Liver (tissue), 9 donors: ENCODE results near the gene KNDC1. TPM values are rescaled to one million over a fixed set of nuclear protein-coding genes. Genes with fewer than 3 reads are reported as not detected.
"Not testable (repeated sequence)": the region's sequence is repeated elsewhere in the genome, so short reads cannot be mapped to it uniquely, and the experiment has no call there.

Source experiments
- DNase-seq: peaks from one replicate; pipeline ENCODE4 v3.0.0-alpha.2; 2017; ENCODE audit warnings: low spot score
- H3K27ac ChIP-seq, 2 donors: one replicate each; pipeline ENCODE4 v1.7.0; 2013; ENCODE audit warnings: inconsistent platforms in 2 of 2, low read length in 2 of 2, control low read depth in 1 of 2, low read depth in 1 of 2, mild to moderate bottlenecking in 1 of 2
- H3K27me3 ChIP-seq, 4 donors: one replicate each; pipeline versions ENCODE4 v1.6.1 to v1.7.0; 2013; ENCODE audit warnings: low read length in 3 of 4, inconsistent platforms in 1 of 4, mild to moderate bottlenecking in 1 of 4, moderate library complexity in 1 of 4; ENCODE audit not compliant: control insufficient read depth in 4 of 4, insufficient read depth in 4 of 4
- H3K36me3 ChIP-seq, 4 donors: one replicate each; pipeline versions ENCODE4 v1.6.1 to v1.7.0; 2013; ENCODE audit warnings: low read length in 3 of 4, mild to moderate bottlenecking in 3 of 4, low read depth in 1 of 4, moderate library complexity in 1 of 4; ENCODE audit not compliant: control insufficient read depth in 4 of 4, insufficient read depth in 3 of 4
- H3K4me1 ChIP-seq, 4 donors: one replicate each; pipeline versions ENCODE4 v1.6.1 to v1.7.0; 2013; ENCODE audit warnings: low read length in 3 of 4, mild to moderate bottlenecking in 3 of 4, moderate library complexity in 1 of 4; ENCODE audit not compliant: control insufficient read depth in 4 of 4, insufficient read depth in 4 of 4
- H3K4me3 ChIP-seq, 3 donors: one replicate each; pipeline versions ENCODE4 v1.6.1 to v1.7.0; 2013; ENCODE audit warnings: low read length in 3 of 3, control low read depth in 1 of 3, low read depth in 1 of 3, mild to moderate bottlenecking in 1 of 3
- H3K9ac ChIP-seq, 2 donors: one replicate each; pipeline ENCODE4 v1.7.0; 2013; ENCODE audit warnings: low read length in 2 of 2, mild to moderate bottlenecking in 2 of 2, moderate library complexity in 2 of 2, control low read depth in 1 of 2, low read depth in 1 of 2
- H3K9me3 ChIP-seq, 4 donors: one replicate each; pipeline versions ENCODE4 v1.6.1 to v1.7.0; 2013; ENCODE audit warnings: low read length in 3 of 4; ENCODE audit not compliant: control insufficient read depth in 4 of 4
- EGR1 ChIP-seq, 2 donors: IDR thresholded peaks; 2 replicates each; pipeline ENCODE4 v1.6.1; 2016 to 2018; ENCODE audit warnings: antibody characterized with exemption in 2 of 2, low read depth in 2 of 2
- FOXA1 ChIP-seq: IDR thresholded peaks from 2 replicates; pipeline ENCODE4 v1.6.1; 2016; ENCODE audit warnings: antibody characterized with exemption
- GABPA ChIP-seq, 2 donors: IDR thresholded peaks in 1 of 2; conservative IDR thresholded peaks in 1 of 2; 2 replicates each; pipeline ENCODE4 v1.6.1; 2016; ENCODE audit warnings: antibody characterized with exemption in 2 of 2, mild to moderate bottlenecking in 1 of 2, moderate library complexity in 1 of 2
- HNF4A ChIP-seq, 2 donors: conservative IDR thresholded peaks; 2 replicates each; pipeline ENCODE4 v1.6.1; 2016; ENCODE audit warnings: antibody characterized with exemption in 2 of 2, mild to moderate bottlenecking in 2 of 2
- HNF4G ChIP-seq: IDR thresholded peaks from 2 replicates; pipeline ENCODE4 v1.6.1; 2016; ENCODE audit warnings: antibody characterized with exemption
- JUND ChIP-seq, 2 donors: IDR thresholded peaks; 2 replicates each; pipeline ENCODE4 v1.6.1; 2016; ENCODE audit warnings: antibody characterized with exemption in 2 of 2
- NR2F2 ChIP-seq: IDR thresholded peaks from 2 replicates; pipeline ENCODE4 v1.6.1; 2016; ENCODE audit warnings: antibody characterized with exemption
- RAD21 ChIP-seq, 2 donors: IDR thresholded peaks; 2 replicates each; pipeline ENCODE4 v1.6.1; 2016; ENCODE audit warnings: antibody characterized with exemption in 2 of 2, mild to moderate bottlenecking in 2 of 2
- RXRA ChIP-seq, 2 donors: IDR thresholded peaks; 2 replicates each; pipeline ENCODE4 v1.6.1; 2017 to 2018; ENCODE audit warnings: antibody characterized with exemption in 2 of 2, mild to moderate bottlenecking in 1 of 2
- TAF1 ChIP-seq: conservative IDR thresholded peaks from 2 replicates; pipeline ENCODE4 v1.6.1; 2016; ENCODE audit warnings: antibody characterized with exemption, mild to moderate bottlenecking
- YY1 ChIP-seq: IDR thresholded peaks from 2 replicates; pipeline ENCODE4 v1.6.1; 2016; ENCODE audit warnings: antibody characterized with exemption, mild to moderate bottlenecking
- WGBS: extraction: QIAGEN DNeasy Blood & Tissue Kit; methylation state at CpG from one replicate; pipeline ENCODE4 v1.1.7; 2013; 5-methylcytosine and 5-hydroxymethylcytosine counted together
- polyA plus RNA-seq, 2 donors: library from polyadenylated mRNA; stranded (reverse) in 1 of 2; unstranded in 1 of 2; fragments of 200-250 nt in 1 of 2; fragments of >200 nt in 1 of 2; fragmentation: Nextera tagmentation in 1 of 2; extraction: Ambion mirVana in 1 of 2; gene quantifications; one replicate each; pipeline versions ENCODE4 v1.2.1 to v1.2.3, GENCODE V29; 2013 to 2015
- total RNA-seq, 2 donors: library from RNA; depleted of rRNA; stranded (reverse); fragments of >200 nt; gene quantifications; one replicate each; pipeline ENCODE4 v1.2.3, GENCODE V29; 2014
- TF ChIP-seq, protein P1 (sequence below): IDR thresholded peaks from 2 replicates; pipeline ENCODE4 v1.6.1; 2016; ENCODE audit warnings: antibody characterized with exemption
- TF ChIP-seq, protein P2 (sequence below): IDR thresholded peaks from 2 replicates; pipeline ENCODE4 v1.6.1; 2016; ENCODE audit warnings: antibody characterized with exemption
- TF ChIP-seq, protein P3 (sequence below): IDR thresholded peaks from 2 replicates; pipeline ENCODE4 v1.6.1; 2016; ENCODE audit warnings: antibody characterized with exemption, mild to moderate bottlenecking
- TF ChIP-seq, protein P4 (sequence below): IDR thresholded peaks from 2 replicates; pipeline ENCODE4 v1.6.1; 2016; ENCODE audit warnings: antibody characterized with exemption
- donor health status: healthy.
- donor health status: healthy.
- donor health status: healthy.
- donor health status: healthy.
- donor health status: healthy.

Gene KNDC1
- total and polyA plus RNA-seq, 4 donors = 0.53 to 12.9 (median 4.3) TPM

DNA sequence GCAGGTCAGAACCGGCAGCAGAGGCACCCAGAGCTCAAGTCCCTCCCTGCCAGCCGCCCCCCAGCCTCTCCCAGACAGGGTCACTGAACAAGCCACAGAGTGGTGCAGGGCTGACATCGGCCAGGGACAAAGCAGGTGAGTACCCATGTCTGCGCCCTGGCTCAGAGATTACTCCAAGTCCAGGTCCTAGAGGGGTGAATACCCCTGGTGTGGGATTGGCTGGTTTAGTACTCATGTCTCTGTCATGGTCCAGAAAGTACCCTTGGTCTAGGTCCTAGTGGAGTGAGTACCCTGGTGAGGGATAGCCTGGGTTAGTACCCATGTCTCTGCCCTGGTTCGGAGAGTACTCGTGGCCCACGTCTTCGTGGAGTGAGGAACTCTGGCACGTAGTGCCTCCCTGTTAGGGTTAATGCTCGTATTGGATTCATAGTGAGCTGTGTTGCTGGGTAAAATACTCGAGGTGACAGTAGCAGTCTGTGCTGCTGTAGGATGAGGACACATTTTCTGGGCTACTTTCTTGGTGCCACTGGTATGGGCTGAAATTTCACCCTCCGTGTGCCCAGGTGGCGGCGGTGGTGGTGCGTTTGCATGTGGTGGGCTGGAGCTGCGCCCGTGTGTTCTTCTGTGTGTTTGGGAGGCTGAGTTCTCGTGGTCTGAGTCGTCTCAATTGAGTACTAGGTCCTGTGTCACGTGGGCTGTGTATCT lies 25.5 kb upstream of the KNDC1 start:
- Histone ChIP-seq H3K4me3 (no peak overlapping the region), H3K36me3 (no peaks in the 10 kb centered on the region), H3K9me3 (no peaks in the 10 kb centered on the region), H3K27me3 (no peaks in the 10 kb centered on the region), H3K27ac (no peak overlapping the region), H3K9ac (no peak overlapping the region), H3K4me1 (no peaks in the 10 kb centered on the region)
- DNase-seq = no peak
- TF ChIP-seq, protein P1, sequence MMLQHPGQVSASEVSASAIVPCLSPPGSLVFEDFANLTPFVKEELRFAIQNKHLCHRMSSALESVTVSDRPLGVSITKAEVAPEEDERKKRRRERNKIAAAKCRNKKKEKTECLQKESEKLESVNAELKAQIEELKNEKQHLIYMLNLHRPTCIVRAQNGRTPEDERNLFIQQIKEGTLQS = no peak
- TF ChIP-seq EGR1 (IDR thresholded peaks at IDR 0.05; ENCODE audit: low read depth in 2 of 2) (no peak), HNF4A (conservative IDR thresholded peaks at IDR 0.05) (no peak), YY1 (no peak), HNF4G (no peak), GABPA (IDR thresholded peaks at IDR 0.05 in 1 of 2, conservative IDR thresholded peaks at IDR 0.05 in 1 of 2) (no peak), RAD21 (IDR thresholded peaks at IDR 0.05) (no peak), RXRA (IDR thresholded peaks at IDR 0.05) (no peak)
- WGBS = 82% methylated on average over 20 of the region's 20 CpGs

DNA sequence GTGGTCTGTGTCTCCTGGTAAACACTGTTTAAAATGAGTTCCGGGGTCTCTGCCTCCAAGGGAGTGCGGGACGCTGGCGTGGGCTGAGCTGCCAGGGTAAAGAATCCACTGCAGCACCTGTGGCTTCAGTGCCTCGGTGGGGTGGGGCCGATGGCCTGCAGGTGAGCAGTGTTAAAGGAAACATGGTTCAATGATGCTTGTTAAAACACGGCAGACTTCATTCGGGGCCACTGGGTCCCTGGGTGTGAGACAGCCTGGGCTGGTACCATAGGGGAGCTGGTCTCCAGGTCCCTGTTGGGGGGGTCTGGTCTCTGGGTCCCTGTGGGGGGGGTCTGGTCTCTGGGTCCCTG lies 24.9 kb upstream of the KNDC1 start:
- no peak overlapping the region for H3K9ac ChIP-seq
- H3K27me3 ChIP-seq = no peaks in the 10 kb centered on the region
- H3K9me3 ChIP-seq = no peaks in the 10 kb centered on the region
- WGBS = 74% methylated on average over 8 of the region's 8 CpGs
- no peak for DNase-seq
- no peak overlapping the region for H3K4me3 ChIP-seq
- H3K36me3 ChIP-seq = no peaks in the 10 kb centered on the region
- no peak for TF ChIP-seq RXRA (IDR thresholded peaks at IDR 0.05)
- no peak for TF ChIP-seq TAF1
- TF ChIP-seq, protein P2, sequence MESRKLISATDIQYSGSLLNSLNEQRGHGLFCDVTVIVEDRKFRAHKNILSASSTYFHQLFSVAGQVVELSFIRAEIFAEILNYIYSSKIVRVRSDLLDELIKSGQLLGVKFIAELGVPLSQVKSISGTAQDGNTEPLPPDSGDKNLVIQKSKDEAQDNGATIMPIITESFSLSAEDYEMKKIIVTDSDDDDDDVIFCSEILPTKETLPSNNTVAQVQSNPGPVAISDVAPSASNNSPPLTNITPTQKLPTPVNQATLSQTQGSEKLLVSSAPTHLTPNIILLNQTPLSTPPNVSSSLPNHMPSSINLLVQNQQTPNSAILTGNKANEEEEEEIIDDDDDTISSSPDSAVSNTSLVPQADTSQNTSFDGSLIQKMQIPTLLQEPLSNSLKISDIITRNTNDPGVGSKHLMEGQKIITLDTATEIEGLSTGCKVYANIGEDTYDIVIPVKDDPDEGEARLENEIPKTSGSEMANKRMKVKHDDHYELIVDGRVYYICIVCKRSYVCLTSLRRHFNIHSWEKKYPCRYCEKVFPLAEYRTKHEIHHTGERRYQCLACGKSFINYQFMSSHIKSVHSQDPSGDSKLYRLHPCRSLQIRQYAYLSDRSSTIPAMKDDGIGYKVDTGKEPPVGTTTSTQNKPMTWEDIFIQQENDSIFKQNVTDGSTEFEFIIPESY = no peak
- TF ChIP-seq, protein P1 = no peak
- TF ChIP-seq, protein P3, sequence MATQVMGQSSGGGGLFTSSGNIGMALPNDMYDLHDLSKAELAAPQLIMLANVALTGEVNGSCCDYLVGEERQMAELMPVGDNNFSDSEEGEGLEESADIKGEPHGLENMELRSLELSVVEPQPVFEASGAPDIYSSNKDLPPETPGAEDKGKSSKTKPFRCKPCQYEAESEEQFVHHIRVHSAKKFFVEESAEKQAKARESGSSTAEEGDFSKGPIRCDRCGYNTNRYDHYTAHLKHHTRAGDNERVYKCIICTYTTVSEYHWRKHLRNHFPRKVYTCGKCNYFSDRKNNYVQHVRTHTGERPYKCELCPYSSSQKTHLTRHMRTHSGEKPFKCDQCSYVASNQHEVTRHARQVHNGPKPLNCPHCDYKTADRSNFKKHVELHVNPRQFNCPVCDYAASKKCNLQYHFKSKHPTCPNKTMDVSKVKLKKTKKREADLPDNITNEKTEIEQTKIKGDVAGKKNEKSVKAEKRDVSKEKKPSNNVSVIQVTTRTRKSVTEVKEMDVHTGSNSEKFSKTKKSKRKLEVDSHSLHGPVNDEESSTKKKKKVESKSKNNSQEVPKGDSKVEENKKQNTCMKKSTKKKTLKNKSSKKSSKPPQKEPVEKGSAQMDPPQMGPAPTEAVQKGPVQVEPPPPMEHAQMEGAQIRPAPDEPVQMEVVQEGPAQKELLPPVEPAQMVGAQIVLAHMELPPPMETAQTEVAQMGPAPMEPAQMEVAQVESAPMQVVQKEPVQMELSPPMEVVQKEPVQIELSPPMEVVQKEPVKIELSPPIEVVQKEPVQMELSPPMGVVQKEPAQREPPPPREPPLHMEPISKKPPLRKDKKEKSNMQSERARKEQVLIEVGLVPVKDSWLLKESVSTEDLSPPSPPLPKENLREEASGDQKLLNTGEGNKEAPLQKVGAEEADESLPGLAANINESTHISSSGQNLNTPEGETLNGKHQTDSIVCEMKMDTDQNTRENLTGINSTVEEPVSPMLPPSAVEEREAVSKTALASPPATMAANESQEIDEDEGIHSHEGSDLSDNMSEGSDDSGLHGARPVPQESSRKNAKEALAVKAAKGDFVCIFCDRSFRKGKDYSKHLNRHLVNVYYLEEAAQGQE = no peak
- TF ChIP-seq FOXA1 = no peak
- no peak for TF ChIP-seq HNF4A (conservative IDR thresholded peaks at IDR 0.05)
- no peak for TF ChIP-seq JUND (IDR thresholded peaks at IDR 0.05)
- TF ChIP-seq NR2F2 = no peak
- TF ChIP-seq HNF4G = no peak
- TF ChIP-seq EGR1 (IDR thresholded peaks at IDR 0.05; ENCODE audit: low read depth in 2 of 2) = no peak
- TF ChIP-seq, protein P4, sequence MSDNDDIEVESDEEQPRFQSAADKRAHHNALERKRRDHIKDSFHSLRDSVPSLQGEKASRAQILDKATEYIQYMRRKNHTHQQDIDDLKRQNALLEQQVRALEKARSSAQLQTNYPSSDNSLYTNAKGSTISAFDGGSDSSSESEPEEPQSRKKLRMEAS = no peak
- no peak overlapping the region for H3K27ac ChIP-seq
- no peaks in the 10 kb centered on the region for H3K4me1 ChIP-seq

DNA sequence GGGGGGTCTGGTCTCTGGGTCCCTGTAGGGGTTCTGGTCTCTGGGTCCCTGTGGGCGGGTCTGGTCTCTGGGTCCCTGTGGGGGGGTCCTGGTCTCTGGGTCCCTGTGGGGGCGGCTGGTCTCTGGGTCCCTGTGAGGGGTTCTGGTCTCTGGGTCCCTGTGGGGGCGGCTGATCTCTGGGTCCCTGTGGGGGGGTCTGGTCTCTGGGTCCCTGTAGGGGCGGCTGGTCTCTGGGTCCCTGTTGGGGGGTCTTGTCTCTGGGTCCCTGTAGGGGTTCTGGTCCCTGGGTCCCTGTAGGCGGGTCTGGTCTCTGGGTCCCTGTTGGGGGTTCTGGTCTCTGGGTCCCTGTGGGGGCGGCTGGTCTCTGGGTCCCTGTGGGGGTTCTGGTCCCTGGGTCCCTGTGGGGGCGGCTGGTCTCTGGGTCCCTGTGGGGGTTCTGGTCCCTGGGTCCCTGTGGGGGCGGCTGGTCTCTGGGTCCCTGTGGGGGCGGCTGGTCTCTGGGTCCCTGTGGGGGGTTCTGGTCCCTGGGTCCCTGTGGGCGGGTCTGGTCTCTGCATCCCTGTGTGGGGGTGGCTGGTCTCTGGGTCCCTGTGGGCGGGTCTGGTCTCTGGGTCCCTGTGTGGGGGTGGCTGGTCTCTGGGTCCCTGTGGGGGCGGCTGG lies 22.4 kb upstream of the KNDC1 start:
- 86% methylated on average over 7 of the region's 12 CpGs for whole genome bisulfite sequencing

More for the DNA sequence above, 22.4 kb upstream of the KNDC1 start:
- not testable (repeated sequence) for H3K9me3 ChIP-seq, H3K9ac ChIP-seq, H3K27ac ChIP-seq, H3K27me3 ChIP-seq, H3K4me1 ChIP-seq, H3K4me3 ChIP-seq, DNase-seq, H3K36me3 ChIP-seq
